GM18867 (cell line): ENCODE results near the gene BTBD8.

ENCODE experiments used
- ATAC-seq: cut with Tn5 transposase; IDR thresholded peaks from one replicate; pipeline ENCODE4 v1.9.1; 2021; ENCODE audit warnings: mild to moderate bottlenecking, moderate library complexity; ENCODE audit not compliant: unreplicated experiment

The BTBD8 gene

GRCh38 chr1:92091625-92092024 lies 11.5 kb downstream of the BTBD8 start:
- no peak for ATAC-seq

GRCh38 chr1:92094090-92094489 lies 13.9 kb downstream of the BTBD8 start:
- ATAC-seq: no peak

- ATAC-seq: no peak
These were observed 14.4 kb downstream of the BTBD8 start for GRCh38 chr1:92094595-92094994.

- ATAC-seq: no peak
These were observed 15.7 kb downstream of the BTBD8 start for GRCh38 chr1:92095874-92096273.

- ATAC-seq: no peak
These were observed 16.2 kb downstream of the BTBD8 start for GRCh38 chr1:92096317-92096716.

- no peak for ATAC-seq
These were observed 25.5 kb downstream of the BTBD8 start for GRCh38 chr1:92105546-92106081.

- no peak for ATAC-seq
These were observed 28.5 kb downstream of the BTBD8 start for GRCh38 chr1:92108631-92109030.

GRCh38 chr1:92117526-92117925 lies 37.4 kb downstream of the BTBD8 start:
- no peak for ATAC-seq

- ATAC-seq: no peak
These were observed 38.7 kb downstream of the BTBD8 start for GRCh38 chr1:92118826-92119225.

- ATAC-seq: no peak
These were observed 43.7 kb downstream of the BTBD8 start for GRCh38 chr1:92123868-92124267.

- ATAC-seq: no peak
These were observed 45.1 kb downstream of the BTBD8 start for GRCh38 chr1:92125204-92125603.

- no peak for ATAC-seq
These were observed 45.9 kb downstream of the BTBD8 start for GRCh38 chr1:92126088-92126487.

GRCh38 chr1:92134331-92134730 lies 54.2 kb downstream of the BTBD8 start:
- ATAC-seq: no peak

- ATAC-seq: no peak
These were observed 56.2 kb downstream of the BTBD8 start for GRCh38 chr1:92136341-92136740.

GRCh38 chr1:92154934-92155333 lies 74.8 kb downstream of the BTBD8 start:
- no peak for ATAC-seq

GRCh38 chr1:92159593-92159992 lies 79.4 kb downstream of the BTBD8 start:
- ATAC-seq: no peak

- no peak for ATAC-seq
These were observed 85.2 kb downstream of the BTBD8 start for GRCh38 chr1:92165389-92165788.

GRCh38 chr1:92167151-92167550 lies 87.0 kb downstream of the BTBD8 start:
- no peak for ATAC-seq

GRCh38 chr1:92168657-92169056 lies 88.5 kb downstream of the BTBD8 start:
- ATAC-seq: no peak

- ATAC-seq: no peak
These were observed 89.3 kb downstream of the BTBD8 start for GRCh38 chr1:92169214-92170005.

GRCh38 chr1:92184632-92185031 lies 104.5 kb downstream of the BTBD8 start:
- ATAC-seq: no peak

GRCh38 chr1:92186081-92186480 lies 105.9 kb downstream of the BTBD8 start:
- ATAC-seq: no peak
